ENCODE measurements around the gene CTNND1.

DNA sequence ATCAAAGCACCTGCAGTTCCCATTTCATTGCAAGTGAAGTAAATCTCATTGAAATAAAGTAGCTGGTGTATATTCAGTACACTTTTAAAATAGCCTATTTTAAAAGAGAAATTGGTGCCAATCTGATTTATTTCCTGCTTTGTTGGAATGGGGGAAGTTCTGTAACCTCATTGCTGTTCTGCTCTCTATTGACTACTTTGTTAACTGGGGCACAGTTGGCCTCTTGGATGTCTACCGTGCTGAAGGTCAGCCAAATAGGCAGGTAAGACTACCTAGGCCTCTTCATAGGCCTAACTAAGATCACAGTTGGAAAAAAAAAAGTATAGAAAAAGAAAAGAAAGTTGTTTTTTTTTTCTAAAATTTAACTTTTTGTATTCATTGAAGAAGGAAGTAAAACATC is 9.2 kb downstream of the CTNND1 start:
- TF ChIP-seq FOXK2 (IDR thresholded peaks at IDR 0.05) (no peak), SP1 (IDR thresholded peaks at IDR 0.05) (no peak), SUZ12 (IDR thresholded peaks at IDR 0.05) (no peak), FOXM1 (IDR thresholded peaks at IDR 0.05; ENCODE audit: borderline replicate concordance) (no peak), BHLHE40 (IDR thresholded peaks at IDR 0.05; ENCODE audit: borderline replicate concordance) (no peak), NFRKB (IDR thresholded peaks at IDR 0.05) (no peak), HDGF (IDR thresholded peaks at IDR 0.05; ENCODE audit: borderline replicate concordance) (no peak), ARNT (IDR thresholded peaks at IDR 0.05) (no peak), FOXA1 (IDR thresholded peaks at IDR 0.05) (no peak), ELF4 (IDR thresholded peaks at IDR 0.05) (no peak), ZNF384 (IDR thresholded peaks at IDR 0.05) (no peak)
